Measurements from ENCODE around the gene REXO1.

REXO1 gene

GRCh38 chr19:1846517-1847204 is 1.6 kb downstream of the REXO1 start:
- Histone ChIP-seq H3K4me3 (ENCODE audit: low read depth in 1 of 2, low read length in 2 of 2) (peak overlapping the region; percentile 99 to 100; a peak in 3 of 4 replicates), H3K27ac (ENCODE audit: low read length) (no peak overlapping the region), H3K9me3 (ENCODE audit: insufficient read depth, low read length, severe bottlenecking) (no peaks in the 10 kb centered on the region), H3K36me3 (ENCODE audit: insufficient read depth, low read length) (peaks cover 43% of the 10 kb centered on the region), H3K27me3 (ENCODE audit: insufficient read depth, low read length, poor library complexity) (no peaks in the 10 kb centered on the region), H3K9ac (ENCODE audit: low read depth, low read length) (peak overlapping the region; percentile 97), H3K4me1 (ENCODE audit: insufficient read depth, low read length) (peaks cover 47% of the 10 kb centered on the region), H3K79me2 (ENCODE audit: insufficient read depth, low read length) (peaks cover 79% of the 10 kb centered on the region), H4K20me1 (ENCODE audit: insufficient read depth, low read length) (peaks cover 71% of the 10 kb centered on the region), H3K4me2 (ENCODE audit: insufficient read depth, low read length) (peak overlapping the region; percentile 99), H2AFZ (ENCODE audit: low read depth, low read length) (no peak overlapping the region)
- DNase-seq (no peak), ATAC-seq (ENCODE audit: insufficient read depth, low read depth) (no peak)
- TF ChIP-seq EZH2 (IDR thresholded peaks at IDR 0.05; ENCODE audit: borderline replicate concordance, low read depth, low read length, severe bottlenecking) (no peak), CTCF (IDR thresholded peaks at IDR 0.05; ENCODE audit: borderline replicate concordance, extremely low read depth, low read length, poor library complexity, severe bottlenecking) (no peak)

- H3K4me1 ChIP-seq (ENCODE audit: insufficient read depth, low read length), result peaks cover 44% of the 10 kb centered on the region
- H3K36me3 ChIP-seq (ENCODE audit: insufficient read depth, low read length), result peaks cover 45% of the 10 kb centered on the region
- H3K4me2 ChIP-seq (ENCODE audit: insufficient read depth, low read length), result peak overlapping the region; percentile 99
- DNase-seq (no peak), ATAC-seq (ENCODE audit: insufficient read depth, low read depth) (no peak)
- H4K20me1 ChIP-seq (ENCODE audit: insufficient read depth, low read length), result peaks cover 73% of the 10 kb centered on the region
- H3K4me3 ChIP-seq (ENCODE audit: low read depth in 1 of 2, low read length in 2 of 2), result peak overlapping the region in 1 of 2 experiments; percentile 100; a peak in 1 of 4 replicates
- no peak for TF ChIP-seq CTCF (IDR thresholded peaks at IDR 0.05; ENCODE audit: borderline replicate concordance, extremely low read depth, low read length, poor library complexity, severe bottlenecking)
- no peak for TF ChIP-seq EZH2 (IDR thresholded peaks at IDR 0.05; ENCODE audit: borderline replicate concordance, low read depth, low read length, severe bottlenecking)
- no peaks in the 10 kb centered on the region for H3K9me3 ChIP-seq (ENCODE audit: insufficient read depth, low read length, severe bottlenecking)
- H3K79me2 ChIP-seq (ENCODE audit: insufficient read depth, low read length), result peaks cover 86% of the 10 kb centered on the region
- H3K27me3 ChIP-seq (ENCODE audit: insufficient read depth, low read length, poor library complexity), result no peaks in the 10 kb centered on the region
- no peak overlapping the region for H2AFZ ChIP-seq (ENCODE audit: low read depth, low read length)
- H3K9ac ChIP-seq (ENCODE audit: low read depth, low read length), result peak overlapping the region; percentile 97
- no peak overlapping the region for H3K27ac ChIP-seq (ENCODE audit: low read length)
These were observed 2.6 kb downstream of the REXO1 start for GRCh38 chr19:1845642-1846041.

- no peak for ATAC-seq (ENCODE audit: insufficient read depth, low read depth)
- no peaks in the 10 kb centered on the region for H3K27me3 ChIP-seq (ENCODE audit: insufficient read depth, low read length, poor library complexity)
These were observed 3.2 kb downstream of the REXO1 start for GRCh38 chr19:1845125-1845515.

More at GRCh38 chr19:1845125-1845515, 3.2 kb downstream of the REXO1 start:
- Histone ChIP-seq H2AFZ (ENCODE audit: low read depth, low read length) (no peak overlapping the region), H3K79me2 (ENCODE audit: insufficient read depth, low read length) (peaks cover 91% of the 10 kb centered on the region), H3K9me3 (ENCODE audit: insufficient read depth, low read length, severe bottlenecking) (no peaks in the 10 kb centered on the region), H3K4me2 (ENCODE audit: insufficient read depth, low read length) (peak overlapping the region; percentile 99; the same call in 1 of the 2 replicates), H3K4me3 (ENCODE audit: low read depth in 1 of 2, low read length in 2 of 2) (no peak overlapping the region), H3K4me1 (ENCODE audit: insufficient read depth, low read length) (peaks cover 44% of the 10 kb centered on the region), H4K20me1 (ENCODE audit: insufficient read depth, low read length) (peaks cover 78% of the 10 kb centered on the region), H3K36me3 (ENCODE audit: insufficient read depth, low read length) (peaks cover 46% of the 10 kb centered on the region), H3K27ac (ENCODE audit: low read length) (no peak overlapping the region), H3K9ac (ENCODE audit: low read depth, low read length) (no peak overlapping the region; the same call in 1 of the 2 replicates)
- no peak for TF ChIP-seq EZH2 (IDR thresholded peaks at IDR 0.05; ENCODE audit: borderline replicate concordance, low read depth, low read length, severe bottlenecking)
- no peak for TF ChIP-seq CTCF (IDR thresholded peaks at IDR 0.05; ENCODE audit: borderline replicate concordance, extremely low read depth, low read length, poor library complexity, severe bottlenecking)
- DNase-seq, result no peak
